Measurements from ENCODE around the gene USP7.
"Not testable (repeated sequence)": the region's sequence is repeated elsewhere in the genome, so short reads cannot be mapped to it uniquely, and the experiment has no call there.

Gene USP7
- 348 reads per million, percentile 96 among the genes with 10 or more reads in this experiment for total RNA-seq

DNA sequence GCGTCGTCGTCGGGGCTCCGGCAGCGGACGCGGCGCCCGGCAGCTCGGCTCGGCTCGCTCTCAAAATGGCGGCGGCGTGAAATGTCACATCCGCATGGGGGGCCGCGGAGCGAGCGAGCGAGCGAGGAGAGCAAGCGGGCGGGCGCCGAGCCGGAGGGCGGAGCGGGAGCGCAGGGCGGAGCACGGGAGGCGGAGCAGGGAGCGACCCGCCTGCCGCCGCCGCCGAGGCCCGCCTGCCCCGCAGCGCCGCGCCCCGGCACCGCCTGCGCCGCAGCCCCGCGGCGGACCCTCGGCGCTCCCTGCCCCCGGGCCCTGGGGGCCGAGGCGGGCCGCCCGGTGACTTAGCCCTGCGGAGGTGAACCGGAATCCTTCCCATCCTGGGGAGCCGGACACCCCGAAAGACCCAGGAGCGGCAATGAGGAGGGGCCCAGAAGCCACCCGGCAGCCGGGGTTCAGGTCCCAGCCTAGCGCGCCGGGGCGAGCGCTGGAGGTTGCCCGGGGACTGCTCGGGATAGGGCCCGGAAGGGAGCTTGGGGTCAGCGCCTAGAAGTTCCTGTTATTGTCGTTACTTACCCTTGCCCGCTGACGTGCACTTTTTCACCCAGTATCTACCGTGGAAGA lies at the start of gene USP7:
Gene USP7 (minus strand): TSS at position 86 of the 621 bp plus-strand sequence. CDS start 621 bp downstream, outside the sequence.
- DNase-seq = peak; percentile 90

DNA sequence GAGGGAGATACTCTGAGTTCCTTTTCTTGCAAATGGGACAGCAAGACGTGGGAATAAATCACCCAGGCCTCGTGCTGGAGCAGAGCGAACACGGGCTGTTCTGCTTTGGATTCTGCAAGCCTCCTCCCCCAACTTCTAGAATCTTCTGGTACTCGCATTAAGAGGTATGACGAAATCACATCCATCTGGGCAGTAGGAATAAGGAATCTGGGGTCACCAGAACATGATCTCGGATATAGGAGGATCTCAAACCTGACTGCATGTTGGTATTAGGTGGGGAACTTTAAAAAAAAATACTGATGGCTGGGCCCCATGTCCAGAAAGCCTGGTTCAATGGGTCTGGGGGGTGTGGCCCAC lies 49.8 kb upstream of the USP7 start:
- no peak for DNase-seq

- DNase-seq = no peak
These were observed 49.3 kb upstream of the USP7 start for GRCh38 chr16:9012848-9013507.

- DNase-seq = no peak
These were observed 48.6 kb upstream of the USP7 start for GRCh38 chr16:9012330-9012729.

DNA sequence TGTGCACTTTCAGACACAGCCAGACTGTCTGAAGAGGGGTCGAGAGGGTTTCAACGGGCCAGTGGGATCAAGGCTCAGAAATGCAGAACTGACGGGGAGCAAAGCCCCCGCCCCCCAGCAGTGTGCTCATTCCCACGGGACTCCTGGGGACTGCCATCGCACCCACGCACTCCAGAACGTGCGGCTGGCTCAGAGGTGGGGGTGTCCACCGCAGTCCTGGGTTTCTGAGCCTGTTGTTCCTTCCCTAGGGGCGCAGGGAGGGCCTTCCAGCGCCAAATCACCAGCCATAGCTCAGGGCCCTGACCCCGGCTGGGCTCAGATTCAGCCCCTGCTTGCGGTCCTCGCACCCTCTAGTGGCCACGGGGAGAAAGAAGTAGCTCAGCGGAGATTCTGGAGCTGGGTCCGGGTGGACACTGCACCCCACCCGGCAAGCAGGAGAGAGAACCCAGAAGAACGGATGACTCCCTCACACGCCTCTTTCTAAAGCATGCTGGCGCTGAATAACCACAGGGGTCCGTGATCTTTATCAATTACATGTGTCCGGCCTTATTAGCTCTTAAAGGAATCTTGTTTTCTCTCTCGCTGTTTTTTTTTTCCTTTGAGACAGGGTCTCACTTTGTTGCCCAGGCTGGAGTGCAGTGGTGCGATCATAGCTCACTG lies 45.0 kb upstream of the USP7 start:
- DNase-seq = peak; percentile 54

DNA sequence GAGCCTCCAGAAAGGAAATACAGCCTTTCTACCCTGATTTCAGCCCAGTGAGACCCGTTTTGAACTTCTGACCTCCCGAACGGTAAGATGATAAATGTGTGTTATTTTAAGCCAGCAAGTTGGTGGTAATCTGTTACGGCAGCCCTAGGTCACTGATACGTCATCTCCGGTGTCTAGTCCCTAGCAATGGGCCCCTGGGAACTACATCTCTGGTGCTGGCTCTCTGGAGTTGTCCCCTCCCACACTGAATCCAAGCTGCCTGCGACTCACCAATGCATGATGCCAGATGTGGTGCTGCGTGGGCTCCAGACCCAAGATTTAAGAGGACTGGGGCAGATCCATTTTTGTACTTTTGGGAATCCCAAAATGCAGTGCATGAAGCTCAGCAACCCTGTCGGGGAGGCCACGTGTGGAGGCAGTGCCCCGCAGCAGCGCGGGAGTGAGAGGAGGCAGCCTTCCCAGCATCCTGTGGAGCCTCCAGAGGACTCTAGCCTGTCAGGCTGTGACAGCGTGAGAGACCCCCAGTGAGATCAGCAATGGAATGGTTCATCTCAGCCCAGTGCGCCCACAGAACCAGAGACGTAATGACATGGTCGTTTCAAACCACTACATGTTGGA lies 43.6 kb upstream of the USP7 start:
- no peak for DNase-seq

DNA sequence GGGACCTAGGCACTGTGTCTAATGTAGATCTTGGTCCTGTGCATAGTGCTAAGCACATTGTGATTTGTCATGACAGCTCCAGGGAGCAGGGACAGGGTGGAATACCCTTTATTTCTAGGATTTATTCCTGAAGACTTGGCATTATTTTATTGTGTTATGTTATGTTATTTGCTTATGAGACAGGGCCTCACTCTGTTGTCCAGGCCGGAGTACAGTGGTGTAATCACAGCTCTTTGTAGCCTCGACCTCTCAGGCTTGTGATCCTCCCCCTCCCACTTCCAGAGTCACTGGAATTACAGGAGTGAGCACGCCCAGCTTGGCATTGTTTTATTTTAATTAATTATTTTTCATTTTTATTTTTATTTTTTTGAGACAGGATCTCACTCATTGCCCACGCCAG lies 40.5 kb upstream of the USP7 start:
- DNase-seq = no peak

DNA sequence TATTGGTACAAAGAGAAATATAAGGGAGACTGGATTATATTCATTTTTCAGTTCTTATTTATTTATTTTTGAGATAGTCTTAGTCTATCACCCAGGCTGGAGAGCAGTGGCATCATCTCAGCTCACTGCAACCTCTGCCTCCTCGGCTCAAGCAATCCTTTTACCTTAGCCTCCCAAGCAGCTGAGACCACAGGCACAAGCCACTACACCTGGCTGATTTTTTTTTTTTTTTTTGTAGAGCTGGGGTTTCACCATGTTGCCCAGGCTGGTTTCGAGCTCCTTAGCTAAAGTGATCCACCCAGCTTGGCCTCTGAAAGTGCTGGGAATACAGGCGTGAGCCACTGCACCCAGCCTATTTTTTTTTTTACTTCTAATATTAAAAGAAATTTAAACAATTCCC lies 40.1 kb upstream of the USP7 start:
- no peak for DNase-seq

GRCh38 chr16:9003322-9003721 lies 39.6 kb upstream of the USP7 start:
- DNase-seq = no peak

GRCh38 chr16:9002042-9002441 lies 38.3 kb upstream of the USP7 start:
- DNase-seq = no peak

DNA sequence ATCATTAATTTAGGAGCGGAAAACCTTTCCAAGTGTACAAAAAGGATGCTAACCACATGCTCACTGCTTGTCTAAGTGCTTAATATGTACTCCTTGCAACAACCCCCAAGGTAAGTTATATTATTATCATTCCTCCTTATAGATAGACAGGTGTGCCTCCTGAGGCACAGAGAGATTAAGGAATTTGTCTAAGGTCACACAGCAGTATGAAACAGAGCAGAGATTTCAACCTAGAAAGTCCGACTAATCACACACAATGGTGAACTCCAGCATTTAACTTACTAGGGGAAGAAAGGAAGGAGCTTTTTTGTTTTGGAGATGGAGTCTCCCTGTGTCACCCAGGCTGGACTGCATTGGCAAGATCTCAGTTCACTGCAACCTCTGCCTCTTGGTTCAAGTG lies 37.0 kb upstream of the USP7 start:
- DNase-seq = no peak

DNA sequence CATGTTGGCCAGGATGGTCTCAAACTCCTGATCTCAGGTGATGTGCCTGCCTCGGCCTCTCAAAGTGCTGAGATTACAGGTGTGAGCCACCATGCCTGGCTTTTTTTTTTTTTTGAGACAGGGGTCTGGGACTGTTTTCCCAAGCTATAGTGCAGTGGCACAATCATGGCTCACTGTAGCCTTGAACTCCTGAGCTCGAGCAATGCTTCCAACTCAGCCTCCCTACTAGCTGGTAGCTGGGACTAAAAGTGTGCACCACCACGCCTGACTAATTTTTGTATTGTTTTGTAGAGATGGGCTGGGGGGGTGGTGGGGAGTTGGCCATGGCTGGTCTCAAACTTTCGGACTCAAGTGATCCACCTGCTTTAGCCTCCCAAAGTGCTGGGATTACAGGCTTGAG lies 36.1 kb upstream of the USP7 start:
- no peak for DNase-seq

DNA sequence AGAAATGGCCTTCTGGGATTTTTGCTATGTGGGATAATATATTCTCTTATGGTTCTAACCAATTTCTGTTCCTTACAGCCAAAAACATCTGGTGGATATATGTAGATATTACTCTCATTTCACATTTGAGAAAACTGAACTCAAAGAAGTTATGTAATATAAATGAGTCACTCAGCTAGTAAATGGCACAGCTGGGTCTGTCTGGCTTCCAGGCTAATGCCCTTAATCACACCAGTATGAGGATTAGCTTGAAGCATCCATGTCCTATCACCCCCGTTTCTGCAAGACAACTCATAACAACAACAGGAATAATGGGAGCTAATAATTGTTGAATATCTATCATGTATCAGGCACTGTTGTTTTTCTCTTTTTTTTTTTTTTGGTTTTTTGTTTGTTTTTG lies 34.4 kb upstream of the USP7 start:
- DNase-seq = no peak

GRCh38 chr16:8996891-8997290 lies 33.2 kb upstream of the USP7 start:
- no peak for DNase-seq

DNA sequence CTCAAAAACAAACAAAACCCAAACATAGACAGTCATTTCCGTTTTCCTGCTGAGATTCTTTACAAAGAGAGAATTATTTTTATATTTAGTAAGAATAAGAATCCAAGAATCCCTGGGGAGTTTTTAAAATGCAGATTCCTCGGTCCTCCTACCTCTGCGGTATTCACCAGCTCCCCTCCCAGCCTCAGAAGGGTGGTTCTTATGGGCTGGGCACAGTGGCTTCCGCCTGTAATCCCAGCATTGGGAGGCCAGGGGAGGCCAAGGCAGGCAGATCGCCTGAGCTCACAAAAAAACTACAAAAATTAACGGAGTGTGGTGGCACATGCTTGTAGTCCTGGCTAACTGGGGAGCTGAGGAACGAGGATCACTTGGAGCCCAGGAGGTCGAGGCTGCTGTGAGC lies 26.7 kb upstream of the USP7 start:
- DNase-seq = no peak

DNA sequence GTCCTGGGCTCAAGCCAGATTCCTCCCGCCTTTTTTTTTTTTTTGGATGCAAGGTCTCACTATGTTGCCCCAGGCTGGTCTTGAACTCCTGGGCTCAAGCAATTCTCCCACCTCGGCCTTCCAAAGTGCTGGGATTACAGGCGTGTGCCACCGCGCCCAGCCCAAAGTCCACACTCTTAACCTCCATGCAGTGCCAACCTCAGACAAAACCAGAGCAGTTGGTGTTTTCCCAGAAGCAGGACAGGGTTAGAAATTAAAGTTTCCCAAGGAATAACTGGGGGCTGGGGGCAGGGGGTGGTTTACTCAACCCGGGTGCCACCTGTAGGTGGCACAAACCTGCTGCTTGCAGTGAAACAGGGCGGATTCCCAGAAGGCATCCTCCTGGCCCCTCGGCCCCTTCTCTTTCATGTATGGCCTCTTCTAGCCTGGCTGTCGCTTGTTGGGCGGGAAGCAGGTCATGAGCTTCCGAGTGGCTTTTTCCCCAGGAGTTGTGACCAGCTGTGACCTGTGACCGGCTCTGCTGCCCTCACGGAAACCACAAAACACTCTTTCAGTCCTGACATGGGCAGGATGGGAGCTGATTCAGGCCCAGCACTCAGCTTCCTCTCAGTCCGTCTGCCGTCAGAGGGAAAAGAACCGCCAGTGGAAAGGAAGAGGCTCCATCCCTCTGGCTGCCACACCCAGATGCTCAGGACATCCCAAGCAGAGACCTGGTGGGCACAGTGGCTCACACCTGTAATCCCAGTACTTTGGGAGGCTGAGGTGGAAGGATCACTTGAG lies 25.6 kb upstream of the USP7 start:
- no peak for DNase-seq

- DNase-seq = no peak
These were observed 23.1 kb upstream of the USP7 start for GRCh38 chr16:8986818-8987191.

- no peak for DNase-seq
These were observed 22.4 kb upstream of the USP7 start for GRCh38 chr16:8986111-8986510.

GRCh38 chr16:8982816-8983215 lies 19.1 kb upstream of the USP7 start:
- no peak for DNase-seq

- not testable (repeated sequence) for DNase-seq
These were observed 18.2 kb upstream of the USP7 start for GRCh38 chr16:8981901-8982300.

GRCh38 chr16:8976189-8976588 lies 12.5 kb upstream of the USP7 start:
- DNase-seq = not testable (repeated sequence)

DNA sequence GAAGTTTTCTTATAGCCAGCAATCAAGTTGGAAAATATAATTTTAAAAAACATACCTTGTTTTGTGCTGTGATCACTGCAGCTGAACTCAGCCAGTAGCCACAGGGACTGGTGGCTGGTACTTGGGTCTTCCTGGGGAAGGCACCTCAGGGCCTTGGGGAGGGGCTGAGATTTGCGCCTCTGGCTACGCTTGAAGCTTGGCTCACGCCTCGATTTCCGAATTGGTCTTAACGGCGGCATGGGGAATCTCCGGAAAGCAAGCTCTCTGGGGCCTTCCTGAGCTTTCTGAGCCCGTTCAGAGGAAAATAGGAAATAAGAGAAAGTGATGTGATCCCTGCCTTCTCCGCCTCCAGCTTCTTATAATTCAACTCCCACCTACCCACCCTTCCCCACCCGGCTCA lies 11.3 kb upstream of the USP7 start:
- DNase-seq = no peak
